HepG2 (cell line): ENCODE results near the gene ARHGEF26. TPM values are rescaled to one million over a fixed set of nuclear protein-coding genes. Genes with fewer than 3 reads are reported as not detected.

Experiments used
- ARID5B ChIP-seq: IDR thresholded peaks from 2 replicates; pipeline ENCODE4 v1.4.0; 2020; ENCODE audit warnings: mild to moderate bottlenecking, missing genetic modification reagents
- CAMTA2 ChIP-seq: sonication (generic); formaldehyde crosslinking; IDR thresholded peaks from 2 replicates; pipeline ENCODE4 v1.4.0; 2020; ENCODE audit warnings: mild to moderate bottlenecking, missing genetic modification reagents, borderline replicate concordance
- FOXA1 ChIP-seq, 2 experiments: fragments of 450-650 bp in 1 of 2; sonication (generic) in 1 of 2; formaldehyde crosslinking in 1 of 2; IDR thresholded peaks; 2 replicates each; pipeline versions ENCODE4 v1.4.0 to v1.6.1; 2016 to 2020; ENCODE audit warnings: missing genetic modification reagents in 1 of 2
- FOXP1 ChIP-seq, 2 experiments: fragments of 450-650 bp in 1 of 2; IDR thresholded peaks; 2 replicates each; pipeline ENCODE4 v1.6.1; 2017 to 2018; ENCODE audit warnings: antibody characterized with exemption in 1 of 2
- FUBP1 ChIP-seq: sonication (generic); formaldehyde crosslinking; IDR thresholded peaks from 2 replicates; pipeline ENCODE4 v1.5.1; 2020; ENCODE audit warnings: missing genetic modification reagents, mild to moderate bottlenecking, borderline replicate concordance
- KMT2B ChIP-seq: IDR thresholded peaks from 2 replicates; pipeline ENCODE4 v1.6.1; 2016; ENCODE audit warnings: missing genetic modification reagents, missing compliant biosample characterization
- MXI1 ChIP-seq: IDR thresholded peaks from 3 replicates; pipeline ENCODE4 v1.6.1; 2012; ENCODE audit warnings: low read depth, low read length, inconsistent platforms, borderline replicate concordance
- PAXIP1 ChIP-seq: sonication (generic); formaldehyde crosslinking; conservative IDR thresholded peaks from 2 replicates; pipeline ENCODE4 v1.4.0; 2020; ENCODE audit warnings: mild to moderate bottlenecking, missing genetic modification reagents, moderate library complexity
- SAP130 ChIP-seq: IDR thresholded peaks from 2 replicates; pipeline ENCODE4 v1.6.1; 2016; ENCODE audit warnings: low read depth
- SYNCRIP ChIP-seq: fragments of 200-400 bp; formaldehyde crosslinking; IDR thresholded peaks from 2 replicates; pipeline ENCODE4 v1.6.1; 2018; ENCODE audit warnings: mild to moderate bottlenecking, low read depth, low read length; ENCODE audit not compliant: insufficient read depth
- TEAD3 ChIP-seq: optimal IDR thresholded peaks from 2 replicates; pipeline ENCODE3; 2016; ENCODE audit warnings: borderline replicate concordance
- TGIF2 ChIP-seq: IDR thresholded peaks from 2 replicates; pipeline ENCODE4 v1.6.1; 2016; ENCODE audit warnings: control low read depth, missing compliant biosample characterization
- ZNF317 ChIP-seq: sonication (generic); formaldehyde crosslinking; IDR thresholded peaks from 2 replicates; pipeline ENCODE4 v1.5.0; 2020; ENCODE audit warnings: mild to moderate bottlenecking, missing genetic modification reagents
- ZNF33A ChIP-seq: sonication (generic); formaldehyde crosslinking; IDR thresholded peaks from 2 replicates; pipeline ENCODE4 v1.5.1; 2020; ENCODE audit warnings: missing genetic modification reagents, mild to moderate bottlenecking, moderate library complexity, borderline replicate concordance
- ZNF792 ChIP-seq: IDR thresholded peaks from 2 replicates; pipeline ENCODE4 v1.6.1; 2016
- polyA plus RNA-seq, 8 experiments: library from polyadenylated mRNA; depleted of rRNA in 3 of 8; stranded (reverse) in 7 of 8; unstranded in 1 of 8; fragments of >200 nt; fragmentation: Illumina TruSeq in 4 of 8; extraction: Trizol in 4 of 8; gene quantifications; 2 replicates each; pipeline versions ENCODE4 v1.2.1 to v1.2.3, GENCODE V29; 2011 to 2016; ENCODE audit warnings: low read depth in 4 of 8, missing spikeins in 1 of 8, mixed read lengths in 1 of 8; ENCODE audit not compliant: insufficient read depth in 1 of 8
- total RNA-seq, 5 experiments: library from RNA; depleted of rRNA; stranded (reverse); fragments of >200 nt; fragmentation: Illumina TruSeq; extraction: Trizol; gene quantifications; 2 replicates each; pipeline ENCODE4 v1.2.3, GENCODE V29; 2016; ENCODE audit warnings: low read depth in 1 of 5
- TF ChIP-seq, protein P1 (sequence below): sonication (generic); formaldehyde crosslinking; IDR thresholded peaks from 2 replicates; pipeline ENCODE4 v1.5.0; 2020; ENCODE audit warnings: missing genetic modification reagents
- TF ChIP-seq, protein P2 (sequence below): sonication (generic); formaldehyde crosslinking; IDR thresholded peaks from 2 replicates; pipeline ENCODE4 v1.4.0; 2020; ENCODE audit warnings: missing genetic modification reagents

Gene ARHGEF26
- total and polyA plus RNA-seq, 2 of the 13 experiments (the other 11 are each of a cell fraction or from before 2014, with no cell fraction given), result 0.74 to 6.1 TPM

- no peak for TF ChIP-seq FUBP1 (CRISPR knock-in tag)
- peak; percentile 27; the same call in 1 of the 2 replicates for TF ChIP-seq ZNF317 (CRISPR knock-in tag)
- TF ChIP-seq PAXIP1, result peak; percentile 44; the same call in 1 of the 2 replicates
- TF ChIP-seq SAP130, result peak; percentile 18; the same call in 1 of the 2 replicates
- TF ChIP-seq TEAD3 (CRISPR knock-in tag), result peak; percentile 69
- TF ChIP-seq FOXA1 (IDR thresholded peaks at IDR 0.05), result no peak
- 0 out of 2 replicates have a peak, but pooled peaks have one; percentile 5 for TF ChIP-seq FOXA1 (CRISPR knock-in tag; IDR thresholded peaks at IDR 0.05)
- TF ChIP-seq TGIF2 (CRISPR knock-in tag), result no peak
- TF ChIP-seq, protein P1, sequence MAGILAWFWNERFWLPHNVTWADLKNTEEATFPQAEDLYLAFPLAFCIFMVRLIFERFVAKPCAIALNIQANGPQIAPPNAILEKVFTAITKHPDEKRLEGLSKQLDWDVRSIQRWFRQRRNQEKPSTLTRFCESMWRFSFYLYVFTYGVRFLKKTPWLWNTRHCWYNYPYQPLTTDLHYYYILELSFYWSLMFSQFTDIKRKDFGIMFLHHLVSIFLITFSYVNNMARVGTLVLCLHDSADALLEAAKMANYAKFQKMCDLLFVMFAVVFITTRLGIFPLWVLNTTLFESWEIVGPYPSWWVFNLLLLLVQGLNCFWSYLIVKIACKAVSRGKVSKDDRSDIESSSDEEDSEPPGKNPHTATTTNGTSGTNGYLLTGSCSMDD, result no peak
- TF ChIP-seq ZNF33A (CRISPR knock-in tag), result no peak
- TF ChIP-seq, protein P2, sequence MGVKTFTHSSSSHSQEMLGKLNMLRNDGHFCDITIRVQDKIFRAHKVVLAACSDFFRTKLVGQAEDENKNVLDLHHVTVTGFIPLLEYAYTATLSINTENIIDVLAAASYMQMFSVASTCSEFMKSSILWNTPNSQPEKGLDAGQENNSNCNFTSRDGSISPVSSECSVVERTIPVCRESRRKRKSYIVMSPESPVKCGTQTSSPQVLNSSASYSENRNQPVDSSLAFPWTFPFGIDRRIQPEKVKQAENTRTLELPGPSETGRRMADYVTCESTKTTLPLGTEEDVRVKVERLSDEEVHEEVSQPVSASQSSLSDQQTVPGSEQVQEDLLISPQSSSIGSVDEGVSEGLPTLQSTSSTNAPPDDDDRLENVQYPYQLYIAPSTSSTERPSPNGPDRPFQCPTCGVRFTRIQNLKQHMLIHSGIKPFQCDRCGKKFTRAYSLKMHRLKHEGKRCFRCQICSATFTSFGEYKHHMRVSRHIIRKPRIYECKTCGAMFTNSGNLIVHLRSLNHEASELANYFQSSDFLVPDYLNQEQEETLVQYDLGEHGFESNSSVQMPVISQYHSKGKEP, result no peak
- TF ChIP-seq ARID5B (CRISPR knock-in tag), result peak; percentile 57; the same call in 1 of the 2 replicates
- no peak for TF ChIP-seq SYNCRIP
- no peak for TF ChIP-seq ZNF792
- TF ChIP-seq MXI1, result no peak
- TF ChIP-seq FOXP1 (IDR thresholded peaks at IDR 0.05), result no peak
- TF ChIP-seq FOXP1 (CRISPR knock-in tag; IDR thresholded peaks at IDR 0.05), result 0 out of 2 replicates have a peak, but pooled peaks have one; percentile 17
- TF ChIP-seq KMT2B (CRISPR knock-in tag), result peak; percentile 32; the same call in 1 of the 2 replicates
- TF ChIP-seq CAMTA2 (CRISPR knock-in tag), result no peak
Observed at GRCh38 chr3:154125378-154126030, 4.3 kb downstream of the ARHGEF26 start (continued).
